SK-N-MC (cell line): ENCODE results near the gene LRRC15.

ENCODE experiments used
- DNase-seq: peaks from one replicate; pipeline ENCODE4 v3.0.0-alpha.2; 2011; ENCODE audit warnings: low read depth, low spot score
- H3K27ac ChIP-seq: fragments of 200-600 bp; sonication (generic); 2 replicates; pipeline ENCODE4 v1.5.1; 2016; ENCODE audit warnings: mixed run types
- H3K36me3 ChIP-seq: fragments of 200-600 bp; sonication (generic); 2 replicates; pipeline ENCODE4 v1.6.1; 2017; ENCODE audit warnings: antibody characterized with exemption, low read length, mixed read lengths; ENCODE audit not compliant: insufficient read depth
- H3K4me3 ChIP-seq: fragments of 200-600 bp; sonication (generic); 2 replicates; pipeline ENCODE4 v1.5.1; 2016
- H3K9ac ChIP-seq: fragments of 200-600 bp; sonication (generic); 2 replicates; pipeline ENCODE4 v1.8.0; 2017; ENCODE audit warnings: mixed run types, mixed read lengths; ENCODE audit not compliant: insufficient read length
- H3K9me3 ChIP-seq: fragments of 200-600 bp; sonication (generic); 2 replicates; pipeline ENCODE4 v1.6.1; 2017; ENCODE audit warnings: low read depth, mild to moderate bottlenecking, antibody characterized with exemption, low read length, moderate library complexity, mixed read lengths
- EZH2 ChIP-seq: fragments of 200-600 bp; sonication (generic); IDR thresholded peaks from one replicate; pipeline ENCODE4 v1.6.1; 2017; ENCODE audit warnings: antibody characterized with exemption
- FOXP2 ChIP-seq: optimal IDR thresholded peaks from 2 replicates; pipeline ENCODE3; 2011; ENCODE audit warnings: mild to moderate bottlenecking, moderate library complexity; ENCODE audit not compliant: insufficient read depth; ENCODE audit errors: extremely low read length, control extremely low read depth
- POLR2AphosphoS5 ChIP-seq: IDR thresholded peaks from 2 replicates; pipeline ENCODE4 v1.6.1; 2012; ENCODE audit warnings: mild to moderate bottlenecking, low read depth, low read length, borderline replicate concordance

Gene LRRC15

GRCh38 chr3:194364652-194365434, 4.7 kb downstream of the LRRC15 start:
- no peak for DNase-seq
- H3K9ac ChIP-seq = no peak overlapping the region
- H3K4me3 ChIP-seq = no peak overlapping the region
- H3K27ac ChIP-seq = no peak overlapping the region
- H3K36me3 ChIP-seq = no peaks in the 10 kb centered on the region
- no peaks in the 10 kb centered on the region for H3K9me3 ChIP-seq
- TF ChIP-seq POLR2AphosphoS5 = no peak

- Histone ChIP-seq H3K9ac (no peak overlapping the region), H3K27ac (no peak overlapping the region), H3K9me3 (no peaks in the 10 kb centered on the region), H3K4me3 (no peak overlapping the region), H3K36me3 (no peaks in the 10 kb centered on the region)
- no peak for DNase-seq
- no peak for TF ChIP-seq POLR2AphosphoS5
- no peak for TF ChIP-seq FOXP2
- TF ChIP-seq EZH2 = no peak
These were observed 5.3 kb downstream of the LRRC15 start for GRCh38 chr3:194364314-194364651.

- H3K4me3 ChIP-seq = no peak overlapping the region
- DNase-seq = no peak
- no peak overlapping the region for H3K27ac ChIP-seq
- H3K9ac ChIP-seq = no peak overlapping the region
- H3K36me3 ChIP-seq = no peaks in the 10 kb centered on the region
- TF ChIP-seq POLR2AphosphoS5 (no peak), FOXP2 (no peak), EZH2 (no peak)
- H3K9me3 ChIP-seq = no peaks in the 10 kb centered on the region
These were observed 9.0 kb downstream of the LRRC15 start for GRCh38 chr3:194360568-194360967.

GRCh38 chr3:194357681-194358080, 11.9 kb downstream of the LRRC15 start:
- no peak for DNase-seq
- Histone ChIP-seq H3K36me3 (no peaks in the 10 kb centered on the region), H3K9me3 (no peaks in the 10 kb centered on the region), H3K27ac (no peak overlapping the region), H3K4me3 (no peak overlapping the region), H3K9ac (no peak overlapping the region)
- TF ChIP-seq POLR2AphosphoS5 (no peak), EZH2 (no peak), FOXP2 (no peak)

- H3K27ac ChIP-seq = no peak overlapping the region
- H3K9me3 ChIP-seq = no peaks in the 10 kb centered on the region
- no peaks in the 10 kb centered on the region for H3K36me3 ChIP-seq
- TF ChIP-seq POLR2AphosphoS5 = no peak
- no peak for TF ChIP-seq FOXP2
- TF ChIP-seq EZH2 = no peak
- H3K9ac ChIP-seq = no peak overlapping the region
- no peak overlapping the region for H3K4me3 ChIP-seq
- no peak for DNase-seq
These were observed 14.2 kb downstream of the LRRC15 start for GRCh38 chr3:194355379-194355778.

- Histone ChIP-seq H3K4me3 (no peak overlapping the region), H3K36me3 (no peaks in the 10 kb centered on the region), H3K9me3 (no peaks in the 10 kb centered on the region), H3K27ac (no peak overlapping the region), H3K9ac (no peak overlapping the region)
- no peak for DNase-seq
- no peak for TF ChIP-seq FOXP2
- TF ChIP-seq POLR2AphosphoS5 = no peak
These were observed 15.2 kb downstream of the LRRC15 start for GRCh38 chr3:194354315-194354714.

GRCh38 chr3:194352667-194353246, 16.8 kb downstream of the LRRC15 start:
- no peaks in the 10 kb centered on the region for H3K9me3 ChIP-seq
- TF ChIP-seq POLR2AphosphoS5 = no peak
- no peak for TF ChIP-seq FOXP2
- no peak for TF ChIP-seq EZH2
- H3K4me3 ChIP-seq = peak overlapping the region; percentile 21; the same call in 1 of the 2 replicates
- no peak for DNase-seq
- H3K36me3 ChIP-seq = no peaks in the 10 kb centered on the region
- H3K27ac ChIP-seq = peak overlapping the region; percentile 30; the same call in 1 of the 2 replicates
- H3K9ac ChIP-seq = no peak overlapping the region

- H3K9ac ChIP-seq = no peak overlapping the region
- no peaks in the 10 kb centered on the region for H3K9me3 ChIP-seq
- DNase-seq = no peak
- H3K36me3 ChIP-seq = no peaks in the 10 kb centered on the region
- TF ChIP-seq POLR2AphosphoS5 (no peak), EZH2 (no peak), FOXP2 (no peak)
- H3K4me3 ChIP-seq = no peak overlapping the region
- no peak overlapping the region for H3K27ac ChIP-seq
These were observed 17.5 kb downstream of the LRRC15 start for GRCh38 chr3:194351952-194352536.
